Skeletal muscle cell (primary cell): ENCODE measurements around the gene FOXO1.
A peak's percentile ranks its signal among the peaks of the same experiment; 100 is the strongest.
"Not testable (repeated sequence)": the region's sequence is repeated elsewhere in the genome, so short reads cannot be mapped to it uniquely, and the experiment has no call there.

ENCODE experiments used
- DNase-seq: peaks from one replicate; pipeline ENCODE4 v3.0.0-alpha.2; 2010; ENCODE audit warnings: low read depth
- H3K4me3 ChIP-seq: 2 replicates; pipeline ENCODE4 v1.5.1; 2011; ENCODE audit warnings: low read depth, mild to moderate bottlenecking, control low read depth, low read length, moderate library complexity

Gene FOXO1

GRCh38 chr13:40666045-40666932 lies at the start of gene FOXO1:
Gene FOXO1, minus strand, starts transcription at chr13:40666641. Its CDS starts 429 bp downstream, at chr13:40666212.
- peak; percentile 59 for DNase-seq
- peak within 1 kb of the TSS; percentile 65 for H3K4me3 ChIP-seq

- DNase-seq, H3K4me3 ChIP-seq: not testable (repeated sequence)
Measured at GRCh38 chr13:40714433-40714832, 48.0 kb upstream of the FOXO1 start.

GRCh38 chr13:40706439-40706838 lies 40.0 kb upstream of the FOXO1 start:
- H3K4me3 ChIP-seq = no peak overlapping the region
- DNase-seq = no peak

GRCh38 chr13:40697711-40698110 lies 31.3 kb upstream of the FOXO1 start:
- no peak for DNase-seq
- H3K4me3 ChIP-seq = no peak overlapping the region

GRCh38 chr13:40694426-40694825 lies 28.0 kb upstream of the FOXO1 start:
- DNase-seq = no peak
- H3K4me3 ChIP-seq = no peak overlapping the region

- H3K4me3 ChIP-seq = no peak overlapping the region
- DNase-seq = no peak
Measured at GRCh38 chr13:40692946-40693345, 26.5 kb upstream of the FOXO1 start.

- DNase-seq = no peak
- no peak overlapping the region for H3K4me3 ChIP-seq
Measured at GRCh38 chr13:40688781-40689180, 22.3 kb upstream of the FOXO1 start.

GRCh38 chr13:40682449-40683240 lies 16.2 kb upstream of the FOXO1 start:
- DNase-seq = no peak
- no peak overlapping the region for H3K4me3 ChIP-seq

- DNase-seq = no peak
- H3K4me3 ChIP-seq = no peak overlapping the region
Measured at GRCh38 chr13:40681341-40682146, 15.1 kb upstream of the FOXO1 start.

- H3K4me3 ChIP-seq = no peak overlapping the region
- no peak for DNase-seq
Measured at GRCh38 chr13:40680659-40681323, 14.3 kb upstream of the FOXO1 start.

GRCh38 chr13:40679480-40679985 lies 13.1 kb upstream of the FOXO1 start:
- DNase-seq = no peak
- H3K4me3 ChIP-seq = no peak overlapping the region

GRCh38 chr13:40677064-40677463 lies 10.6 kb upstream of the FOXO1 start:
- DNase-seq = no peak

GRCh38 chr13:40676007-40676406 lies 9.6 kb upstream of the FOXO1 start:
- no peak for DNase-seq
- no peak overlapping the region for H3K4me3 ChIP-seq

More at GRCh38 chr13:40677064-40677463, 10.6 kb upstream of the FOXO1 start:
- H3K4me3 ChIP-seq = no peak overlapping the region

GRCh38 chr13:40673414-40673813 lies 7.0 kb upstream of the FOXO1 start:
- DNase-seq = no peak
- H3K4me3 ChIP-seq = no peak overlapping the region

GRCh38 chr13:40672765-40673397 lies 6.4 kb upstream of the FOXO1 start:
- H3K4me3 ChIP-seq = no peak overlapping the region
- no peak for DNase-seq

- H3K4me3 ChIP-seq = no peak overlapping the region
- DNase-seq = no peak
Measured at GRCh38 chr13:40671956-40672764, 5.7 kb upstream of the FOXO1 start.

GRCh38 chr13:40670307-40670706 lies 3.9 kb upstream of the FOXO1 start:
- no peak for DNase-seq
- no peak overlapping the region for H3K4me3 ChIP-seq

GRCh38 chr13:40668335-40668734 lies 1.9 kb upstream of the FOXO1 start:
- H3K4me3 ChIP-seq = no peak overlapping the region

More at GRCh38 chr13:40668335-40668734, 1.9 kb upstream of the FOXO1 start:
- DNase-seq = no peak
